Fibroblast of lung (primary cell): ENCODE measurements around the gene PXMP2.

Experiments
- CTCF ChIP-seq, 2 donors: IDR thresholded peaks in 1 of 2; conservative IDR thresholded peaks in 1 of 2; 1 replicate in 1 of 2; 2 replicates in 1 of 2; pipeline ENCODE4 v1.5.1; 2011 to 2012; ENCODE audit warnings: low read length in 2 of 2, control low read depth in 1 of 2, inconsistent platforms in 1 of 2, low read depth in 1 of 2, mild to moderate bottlenecking in 1 of 2
- EZH2 ChIP-seq: IDR thresholded peaks from 2 replicates; pipeline ENCODE4 v1.5.1; 2012; ENCODE audit warnings: low read length, control low read depth, mild to moderate bottlenecking; ENCODE audit errors: missing control alignments

- TF ChIP-seq CTCF (conservative IDR thresholded peaks at IDR 0.05 in 1 of 2, IDR thresholded peaks at IDR 0.05 in 1 of 2; ENCODE audit: low read depth in 1 of 2, low read length in 2 of 2) (no peak), EZH2 (no peak)
Observed at GRCh38 chr12:132637811-132638210, 49.6 kb upstream of the PXMP2 start.
